ENCODE data around the gene APOA4.
"Not testable (repeated sequence)": the region's sequence is repeated elsewhere in the genome, so short reads cannot be mapped to it uniquely, and the experiment has no call there.

Gene APOA4

DNA sequence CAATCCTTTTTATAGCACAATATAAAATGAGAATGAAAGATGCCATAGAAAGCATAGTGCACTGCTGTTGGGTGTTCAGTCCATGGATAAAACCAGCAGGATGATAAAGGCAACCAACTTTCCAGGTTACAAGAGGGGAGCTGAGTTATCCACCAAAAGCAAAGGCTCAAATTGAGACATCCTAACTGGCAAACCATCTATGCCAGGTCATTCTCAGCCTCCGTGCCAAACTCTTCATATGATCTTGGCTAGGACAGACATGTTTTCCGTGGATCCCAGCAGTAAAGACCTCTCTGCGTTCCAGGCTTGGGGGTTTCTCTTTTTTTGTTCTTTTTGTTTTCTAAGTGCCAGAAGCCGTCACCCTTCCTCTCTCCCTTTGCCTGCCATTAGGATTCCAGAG lies 21.6 kb upstream of the APOA4 start:
- DNase-seq, result no peak

- DNase-seq, result no peak
Observed at GRCh38 chr11:116843661-116844060, 20.6 kb upstream of the APOA4 start.

GRCh38 chr11:116842909-116843308 lies 19.8 kb upstream of the APOA4 start:
- DNase-seq, result no peak

GRCh38 chr11:116842117-116842516 lies 19.0 kb upstream of the APOA4 start:
- DNase-seq, result no peak

GRCh38 chr11:116840746-116841296 lies 17.7 kb upstream of the APOA4 start:
- no peak for DNase-seq

DNA sequence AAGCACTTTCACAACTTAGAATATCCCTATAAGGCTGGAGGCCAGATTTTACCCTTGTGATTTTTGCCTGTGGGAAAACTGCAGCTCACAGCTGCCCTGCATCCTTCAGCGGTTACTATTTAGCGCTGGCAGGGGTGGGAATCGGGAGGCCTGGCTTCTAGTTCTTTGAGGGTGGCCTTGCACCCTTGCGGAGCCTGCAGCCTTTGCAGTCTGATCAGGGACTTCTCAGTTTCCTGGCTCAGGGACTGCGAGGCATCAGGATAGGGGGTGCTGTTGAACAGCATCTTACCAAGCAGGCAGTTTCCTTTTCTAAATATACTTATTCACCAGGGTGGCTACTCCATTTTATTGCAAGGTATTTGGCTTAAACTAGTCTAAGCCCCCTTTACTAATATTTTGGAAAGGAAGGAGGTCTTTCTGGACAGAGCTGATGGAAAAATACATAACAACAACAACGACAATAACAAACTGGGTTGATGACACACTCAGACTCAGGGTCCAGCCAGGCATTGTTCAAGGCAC lies 17.2 kb upstream of the APOA4 start:
- no peak for DNase-seq

DNA sequence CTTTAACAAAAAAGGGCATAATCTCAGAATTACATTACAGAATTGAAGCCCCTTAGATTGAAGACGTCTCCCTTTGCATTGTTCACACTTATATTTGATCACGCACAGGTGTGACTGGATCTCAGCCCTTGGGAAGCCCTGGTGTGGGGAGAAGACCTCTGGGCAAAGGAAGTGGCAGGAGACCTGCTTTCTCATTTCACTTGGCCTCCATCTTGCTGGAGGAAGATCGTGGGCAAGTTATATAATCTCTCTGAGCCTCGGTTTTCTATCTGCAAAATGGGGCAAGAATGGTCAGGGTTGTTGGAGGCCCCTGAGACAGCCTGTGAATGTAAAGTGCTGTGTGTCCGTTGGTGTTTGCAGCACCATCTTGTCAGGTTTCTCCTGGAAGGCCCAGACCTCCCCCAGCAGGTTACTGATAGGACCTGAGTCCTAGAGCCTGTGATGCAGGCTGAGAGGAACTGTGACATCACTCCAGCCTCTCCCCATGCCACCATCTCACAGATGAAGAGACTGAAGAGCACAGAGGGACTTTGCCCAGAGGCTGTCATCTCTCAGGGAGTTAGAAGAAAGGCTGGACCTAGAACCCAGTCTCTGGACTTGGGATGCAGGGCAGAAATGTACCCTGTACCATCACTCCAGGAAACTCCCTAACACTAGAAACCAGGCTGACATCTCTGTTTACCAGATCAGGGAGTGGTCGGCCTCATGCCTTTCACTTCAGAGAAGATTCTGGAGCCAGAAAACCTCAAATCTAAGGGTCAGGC lies 15.4 kb upstream of the APOA4 start:
- no peak for DNase-seq

DNA sequence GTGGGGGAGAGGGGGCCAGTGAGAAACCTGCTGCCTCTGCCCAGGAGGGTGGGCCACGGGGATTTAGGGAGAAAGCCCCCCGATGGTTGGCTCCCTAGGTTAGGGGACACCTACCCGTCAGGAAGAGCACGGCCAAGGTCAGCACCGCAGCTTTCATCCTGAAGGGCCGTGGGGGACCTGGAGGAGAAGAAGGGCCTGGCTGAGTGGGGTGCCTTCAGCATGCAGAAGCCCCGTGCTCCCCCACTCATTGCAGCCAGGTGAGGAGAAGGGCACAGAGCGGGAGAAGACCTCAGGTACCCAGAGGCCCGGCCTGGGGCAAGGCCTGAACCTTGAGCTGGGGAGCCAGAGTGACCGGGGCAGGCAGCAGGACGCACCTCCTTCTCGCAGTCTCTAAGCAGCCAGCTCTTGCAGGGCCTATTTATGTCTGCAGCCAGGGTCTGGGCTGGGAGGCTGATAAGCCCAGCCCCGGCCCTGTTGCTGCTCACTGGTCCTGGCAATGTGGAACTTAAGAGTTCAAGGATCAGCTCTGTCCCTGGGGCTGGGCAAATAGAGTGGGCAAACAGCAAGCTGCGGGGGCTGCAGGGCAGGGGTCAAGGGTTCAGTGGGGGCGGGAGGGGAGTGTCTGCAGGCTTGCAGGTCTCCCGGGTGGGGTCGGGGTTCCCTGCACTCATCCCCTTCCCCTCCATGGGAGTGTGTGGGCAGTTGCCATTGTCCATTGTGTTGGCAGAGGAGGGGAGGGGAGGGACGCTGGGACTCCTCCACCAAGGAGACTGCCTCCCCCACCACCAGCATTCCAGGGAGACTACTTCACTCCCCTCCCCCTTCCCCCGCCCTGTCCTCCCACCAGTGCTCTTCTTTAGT lies 14.4 kb upstream of the APOA4 start, which contains the start of gene APOA1:
Gene APOA1, minus strand, starts transcription at position 392 of the 861 bp plus-strand sequence. Its CDS starts 235 bp downstream, at position 157.
- no peak for DNase-seq

DNA sequence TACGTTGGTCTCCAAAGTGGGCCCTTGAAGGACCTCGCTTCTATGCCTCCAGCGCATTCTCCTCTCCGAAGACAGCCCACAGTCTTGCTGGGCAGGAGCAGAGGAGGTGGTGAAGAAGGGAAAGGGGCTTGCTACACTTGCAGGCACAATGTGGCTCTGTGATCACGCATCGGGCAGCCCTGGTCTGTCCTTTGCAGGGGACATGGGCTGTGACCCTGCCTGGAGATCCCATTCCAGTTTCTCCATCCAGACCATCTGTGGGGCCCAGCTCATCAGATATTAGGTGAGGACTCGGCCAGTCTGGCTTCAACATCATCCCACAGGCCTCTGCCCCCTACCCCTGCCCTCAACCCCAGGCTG lies 13.5 kb upstream of the APOA4 start:
- DNase-seq, result no peak

DNA sequence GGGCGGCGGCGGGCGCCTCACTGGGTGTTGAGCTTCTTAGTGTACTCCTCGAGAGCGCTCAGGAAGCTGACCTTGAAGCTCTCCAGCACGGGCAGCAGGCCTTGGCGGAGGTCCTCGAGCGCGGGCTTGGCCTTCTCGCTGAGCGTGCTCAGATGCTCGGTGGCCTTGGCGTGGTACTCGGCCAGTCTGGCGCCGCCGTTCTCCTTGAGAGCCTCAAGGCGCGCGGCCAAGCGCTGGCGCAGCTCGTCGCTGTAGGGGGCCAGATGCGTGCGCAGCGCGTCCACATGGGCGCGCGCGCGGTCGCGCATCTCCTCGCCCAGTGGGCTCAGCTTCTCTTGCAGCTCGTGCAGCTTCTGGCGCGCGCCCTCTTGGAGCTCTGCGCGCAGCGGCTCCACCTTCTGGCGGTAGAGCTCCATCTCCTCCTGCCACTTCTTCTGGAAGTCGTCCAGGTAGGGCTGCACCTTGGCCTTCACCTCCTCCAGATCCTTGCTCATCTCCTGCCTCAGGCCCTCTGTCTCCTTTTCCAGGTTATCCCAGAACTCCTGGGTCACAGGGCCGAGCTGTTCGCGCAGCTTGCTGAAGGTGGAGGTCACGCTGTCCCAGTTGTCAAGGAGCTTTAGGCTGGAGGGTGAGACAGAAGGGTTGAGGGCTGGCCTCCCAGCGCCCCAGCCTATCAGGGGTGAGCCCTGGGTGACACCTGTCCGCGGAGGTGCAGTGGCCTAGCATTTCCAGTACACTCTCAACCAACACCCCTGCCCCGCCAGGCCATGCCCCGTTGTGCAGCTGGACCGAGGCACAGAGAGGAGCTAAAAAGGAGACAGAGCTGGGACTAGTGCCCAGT lies 12.9 kb upstream of the APOA4 start:
- DNase-seq, result peak; percentile 70 to 73

GRCh38 chr11:116835042-116835772 lies 12.1 kb upstream of the APOA4 start:
- DNase-seq, result peak; percentile 55 to 76

DNA sequence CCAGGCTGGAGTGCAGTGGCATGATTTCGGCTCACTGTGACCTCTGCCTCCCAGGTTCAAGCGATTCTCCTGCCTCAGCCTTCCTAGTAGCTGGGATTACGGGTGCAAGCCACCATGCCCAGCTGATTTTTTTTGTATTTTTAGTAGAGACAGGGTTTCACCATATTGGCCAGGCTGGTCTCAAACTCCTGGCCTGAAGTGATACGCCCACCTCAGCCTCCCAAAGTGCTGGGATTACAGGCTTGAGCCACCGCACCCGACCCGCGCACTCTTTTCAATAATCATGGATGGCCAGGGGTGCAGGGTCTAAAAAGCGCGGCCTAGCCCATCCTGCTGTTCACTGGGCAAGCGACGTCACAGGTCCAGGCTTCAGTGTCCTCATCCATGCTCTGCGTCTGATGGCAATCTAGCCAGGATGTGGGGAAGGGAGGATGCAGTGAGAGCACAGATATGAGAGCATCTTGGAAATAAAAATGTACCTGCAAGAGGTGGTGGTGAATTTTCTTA lies 11.5 kb upstream of the APOA4 start:
- DNase-seq, result not testable (repeated sequence)

- no peak for DNase-seq
Observed at GRCh38 chr11:116833816-116834534, 10.9 kb upstream of the APOA4 start.

GRCh38 chr11:116833491-116833815 lies 10.3 kb upstream of the APOA4 start:
- no peak for DNase-seq

DNA sequence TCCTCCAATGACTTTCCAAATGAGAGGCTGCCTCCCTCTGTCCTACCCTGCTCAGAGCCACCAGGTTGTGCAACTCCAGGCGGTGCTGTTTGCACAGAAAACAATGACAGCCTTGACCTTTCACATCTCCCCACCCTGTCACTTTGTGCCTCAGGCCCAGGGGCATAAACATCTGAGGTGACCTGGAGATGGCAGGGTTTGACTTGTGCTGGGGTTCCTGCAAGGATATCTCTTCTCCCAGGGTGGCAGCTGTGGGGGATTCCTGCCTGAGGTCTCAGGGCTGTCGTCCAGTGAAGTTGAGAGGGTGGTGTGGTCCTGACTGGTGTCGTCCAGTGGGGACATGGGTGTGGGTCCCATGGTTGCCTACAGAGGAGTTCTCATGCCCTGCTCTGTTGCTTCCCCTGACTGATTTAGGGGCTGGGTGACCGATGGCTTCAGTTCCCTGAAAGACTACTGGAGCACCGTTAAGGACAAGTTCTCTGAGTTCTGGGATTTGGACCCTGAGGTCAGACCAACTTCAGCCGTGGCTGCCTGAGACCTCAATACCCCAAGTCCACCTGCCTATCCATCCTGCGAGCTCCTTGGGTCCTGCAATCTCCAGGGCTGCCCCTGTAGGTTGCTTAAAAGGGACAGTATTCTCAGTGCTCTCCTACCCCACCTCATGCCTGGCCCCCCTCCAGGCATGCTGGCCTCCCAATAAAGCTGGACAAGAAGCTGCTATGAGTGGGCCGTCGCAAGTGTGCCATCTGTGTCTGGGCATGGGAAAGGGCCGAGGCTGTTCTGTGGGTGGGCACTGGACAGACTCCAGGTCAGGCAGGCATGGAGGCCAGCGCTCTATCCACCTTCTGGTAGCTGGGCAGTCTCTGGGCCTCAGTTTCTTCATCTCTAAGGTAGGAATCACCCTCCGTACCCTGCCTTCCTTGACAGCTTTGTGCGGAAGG lies 9.5 kb upstream of the APOA4 start:
- no peak for DNase-seq

GRCh38 chr11:116831790-116832349 lies 8.8 kb upstream of the APOA4 start:
- no peak for DNase-seq

- DNase-seq, result no peak
Observed at GRCh38 chr11:116830184-116830912, 7.2 kb upstream of the APOA4 start.

DNA sequence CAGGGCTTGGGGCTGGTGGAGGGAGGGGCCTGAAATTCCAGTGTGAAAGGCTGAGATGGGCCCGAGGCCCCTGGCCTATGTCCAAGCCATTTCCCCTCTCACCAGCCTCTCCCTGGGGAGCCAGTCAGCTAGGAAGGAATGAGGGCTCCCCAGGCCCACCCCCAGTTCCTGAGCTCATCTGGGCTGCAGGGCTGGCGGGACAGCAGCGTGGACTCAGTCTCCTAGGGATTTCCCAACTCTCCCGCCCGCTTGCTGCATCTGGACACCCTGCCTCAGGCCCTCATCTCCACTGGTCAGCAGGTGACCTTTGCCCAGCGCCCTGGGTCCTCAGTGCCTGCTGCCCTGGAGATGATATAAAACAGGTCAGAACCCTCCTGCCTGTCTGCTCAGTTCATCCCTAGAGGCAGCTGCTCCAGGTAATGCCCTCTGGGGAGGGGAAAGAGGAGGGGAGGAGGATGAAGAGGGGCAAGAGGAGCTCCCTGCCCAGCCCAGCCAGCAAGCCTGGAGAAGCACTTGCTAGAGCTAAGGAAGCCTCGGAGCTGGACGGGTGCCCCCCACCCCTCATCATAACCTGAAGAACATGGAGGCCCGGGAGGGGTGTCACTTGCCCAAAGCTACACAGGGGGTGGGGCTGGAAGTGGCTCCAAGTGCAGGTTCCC lies 6.5 kb upstream of the APOA4 start, which contains the start of gene APOC3:
Gene APOC3, plus strand, starts transcription at position 383 of the 659 bp plus-strand sequence. CDS start 676 bp downstream, outside the sequence.
- DNase-seq, result no peak

All from bone marrow (tissue), 2 donors.